Liver (tissue), 3 donors: ENCODE data around the gene ID1.

Experiments used
- EGR1 ChIP-seq, 2 donors: IDR thresholded peaks; 2 replicates each; pipeline ENCODE4 v1.6.1; 2016 to 2018; ENCODE audit warnings: antibody characterized with exemption in 2 of 2, low read depth in 2 of 2
- RAD21 ChIP-seq, 2 donors: IDR thresholded peaks; 2 replicates each; pipeline ENCODE4 v1.6.1; 2016; ENCODE audit warnings: antibody characterized with exemption in 2 of 2, mild to moderate bottlenecking in 2 of 2
- REST ChIP-seq: IDR thresholded peaks from 2 replicates; pipeline ENCODE4 v1.6.1; 2016; ENCODE audit warnings: antibody characterized with exemption, mild to moderate bottlenecking
- SP1 ChIP-seq: IDR thresholded peaks from 2 replicates; pipeline ENCODE4 v1.6.1; 2018; ENCODE audit warnings: antibody characterized with exemption, mild to moderate bottlenecking
- TAF1 ChIP-seq: conservative IDR thresholded peaks from 2 replicates; pipeline ENCODE4 v1.6.1; 2016; ENCODE audit warnings: antibody characterized with exemption, mild to moderate bottlenecking
- YY1 ChIP-seq: IDR thresholded peaks from 2 replicates; pipeline ENCODE4 v1.6.1; 2016; ENCODE audit warnings: antibody characterized with exemption, mild to moderate bottlenecking
- TF ChIP-seq, protein P1 (sequence below): fragments of 150-350 bp; IDR thresholded peaks from 2 replicates; pipeline ENCODE4 v1.5.1; 2017; ENCODE audit warnings: improper control_type of control experiment, low read depth, low read length; ENCODE audit not compliant: missing input control
- TF ChIP-seq, protein P2 (sequence below): IDR thresholded peaks from 2 replicates; pipeline ENCODE4 v1.6.1; 2016; ENCODE audit warnings: antibody characterized with exemption
- donor health status: healthy.
- donor health status: healthy.

DNA sequence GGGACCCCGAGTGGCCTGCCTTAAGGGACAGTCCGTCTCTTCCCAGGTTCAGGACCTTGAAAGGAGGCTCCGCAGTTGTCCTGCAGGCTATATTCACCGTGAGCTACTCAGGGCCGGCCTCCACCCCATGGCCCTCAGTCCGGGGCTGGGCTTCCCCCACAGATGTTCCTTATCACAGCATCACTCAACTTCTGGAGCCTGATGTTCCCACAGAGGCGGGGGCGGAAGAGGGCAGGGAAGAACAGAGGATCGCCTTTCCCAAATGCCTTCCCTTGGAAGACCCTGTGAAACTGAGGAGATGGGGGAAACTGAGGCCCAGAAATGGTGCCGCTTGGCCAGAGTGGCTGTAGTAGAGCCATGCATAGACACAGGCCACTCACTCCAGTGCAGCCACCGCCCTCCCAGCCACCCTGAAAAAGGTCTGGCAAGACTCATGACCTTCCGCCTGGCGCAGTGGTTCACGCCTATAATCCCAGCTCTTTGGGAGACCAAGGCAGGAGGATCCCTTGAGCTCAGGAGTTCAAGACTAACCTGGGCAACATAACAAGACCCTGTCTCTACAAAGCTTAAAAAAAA, 28.3 kb downstream of the ID1 start:
- TF ChIP-seq, protein P1, sequence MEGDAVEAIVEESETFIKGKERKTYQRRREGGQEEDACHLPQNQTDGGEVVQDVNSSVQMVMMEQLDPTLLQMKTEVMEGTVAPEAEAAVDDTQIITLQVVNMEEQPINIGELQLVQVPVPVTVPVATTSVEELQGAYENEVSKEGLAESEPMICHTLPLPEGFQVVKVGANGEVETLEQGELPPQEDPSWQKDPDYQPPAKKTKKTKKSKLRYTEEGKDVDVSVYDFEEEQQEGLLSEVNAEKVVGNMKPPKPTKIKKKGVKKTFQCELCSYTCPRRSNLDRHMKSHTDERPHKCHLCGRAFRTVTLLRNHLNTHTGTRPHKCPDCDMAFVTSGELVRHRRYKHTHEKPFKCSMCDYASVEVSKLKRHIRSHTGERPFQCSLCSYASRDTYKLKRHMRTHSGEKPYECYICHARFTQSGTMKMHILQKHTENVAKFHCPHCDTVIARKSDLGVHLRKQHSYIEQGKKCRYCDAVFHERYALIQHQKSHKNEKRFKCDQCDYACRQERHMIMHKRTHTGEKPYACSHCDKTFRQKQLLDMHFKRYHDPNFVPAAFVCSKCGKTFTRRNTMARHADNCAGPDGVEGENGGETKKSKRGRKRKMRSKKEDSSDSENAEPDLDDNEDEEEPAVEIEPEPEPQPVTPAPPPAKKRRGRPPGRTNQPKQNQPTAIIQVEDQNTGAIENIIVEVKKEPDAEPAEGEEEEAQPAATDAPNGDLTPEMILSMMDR = no peak
- TF ChIP-seq RAD21 (IDR thresholded peaks at IDR 0.05) = no peak
- no peak for TF ChIP-seq REST
- TF ChIP-seq TAF1 = no peak
- no peak for TF ChIP-seq EGR1 (IDR thresholded peaks at IDR 0.05; ENCODE audit: low read depth in 2 of 2)
- no peak for TF ChIP-seq SP1
- TF ChIP-seq YY1 = no peak
- TF ChIP-seq, protein P2, sequence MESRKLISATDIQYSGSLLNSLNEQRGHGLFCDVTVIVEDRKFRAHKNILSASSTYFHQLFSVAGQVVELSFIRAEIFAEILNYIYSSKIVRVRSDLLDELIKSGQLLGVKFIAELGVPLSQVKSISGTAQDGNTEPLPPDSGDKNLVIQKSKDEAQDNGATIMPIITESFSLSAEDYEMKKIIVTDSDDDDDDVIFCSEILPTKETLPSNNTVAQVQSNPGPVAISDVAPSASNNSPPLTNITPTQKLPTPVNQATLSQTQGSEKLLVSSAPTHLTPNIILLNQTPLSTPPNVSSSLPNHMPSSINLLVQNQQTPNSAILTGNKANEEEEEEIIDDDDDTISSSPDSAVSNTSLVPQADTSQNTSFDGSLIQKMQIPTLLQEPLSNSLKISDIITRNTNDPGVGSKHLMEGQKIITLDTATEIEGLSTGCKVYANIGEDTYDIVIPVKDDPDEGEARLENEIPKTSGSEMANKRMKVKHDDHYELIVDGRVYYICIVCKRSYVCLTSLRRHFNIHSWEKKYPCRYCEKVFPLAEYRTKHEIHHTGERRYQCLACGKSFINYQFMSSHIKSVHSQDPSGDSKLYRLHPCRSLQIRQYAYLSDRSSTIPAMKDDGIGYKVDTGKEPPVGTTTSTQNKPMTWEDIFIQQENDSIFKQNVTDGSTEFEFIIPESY = no peak
